Measurements from ENCODE around the gene RETREG1.
A peak's percentile ranks its signal among the peaks of the same experiment; 100 is the strongest.

Gene RETREG1

GRCh38 chr5:16585041-16585667 is 31.6 kb downstream of the RETREG1 start:
- DNase-seq (ENCODE audit: low read depth) = no peak

DNA sequence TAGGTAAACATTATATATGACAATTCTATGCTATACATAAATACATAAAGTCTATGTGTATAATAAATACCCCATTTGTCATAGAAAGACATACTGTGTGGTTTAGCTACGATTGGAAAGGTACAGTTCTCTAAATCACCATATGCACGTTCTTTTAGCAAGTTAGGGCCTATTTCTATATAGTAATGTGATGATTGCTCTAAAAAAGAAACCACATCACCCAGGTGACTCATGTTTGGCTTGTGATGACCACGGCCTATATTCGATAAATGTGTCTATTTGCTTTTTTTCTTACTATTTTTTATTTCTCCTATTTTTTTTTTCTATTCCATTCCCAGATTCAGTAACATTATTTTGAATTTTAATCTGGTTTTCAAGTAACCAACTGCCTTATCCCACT is 34.7 kb downstream of the RETREG1 start:
- DNase-seq (ENCODE audit: low read depth) = no peak

DNA sequence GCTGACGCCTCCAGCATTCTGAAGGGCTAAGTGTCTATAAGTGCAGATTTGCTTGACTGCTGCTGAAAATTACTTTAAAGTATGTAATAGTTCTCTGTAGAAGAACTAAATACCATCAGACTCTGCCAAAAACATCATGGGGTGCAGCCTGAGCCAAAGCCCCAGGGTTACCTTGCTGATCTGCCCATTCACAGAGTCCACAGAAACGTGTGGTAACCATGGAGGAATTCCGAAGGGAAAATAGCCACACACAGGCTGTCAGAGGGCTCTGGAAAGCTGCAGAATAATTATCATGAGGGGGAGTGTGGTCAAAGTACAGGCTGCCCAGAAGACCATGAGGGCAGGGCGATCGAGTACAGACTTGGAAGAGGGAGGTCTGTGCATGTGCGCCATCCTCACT is 36.4 kb downstream of the RETREG1 start:
- no peak for DNase-seq (ENCODE audit: low read depth)

GRCh38 chr5:16579142-16579847 is 37.5 kb downstream of the RETREG1 start:
- DNase-seq (ENCODE audit: low read depth) = no peak

DNA sequence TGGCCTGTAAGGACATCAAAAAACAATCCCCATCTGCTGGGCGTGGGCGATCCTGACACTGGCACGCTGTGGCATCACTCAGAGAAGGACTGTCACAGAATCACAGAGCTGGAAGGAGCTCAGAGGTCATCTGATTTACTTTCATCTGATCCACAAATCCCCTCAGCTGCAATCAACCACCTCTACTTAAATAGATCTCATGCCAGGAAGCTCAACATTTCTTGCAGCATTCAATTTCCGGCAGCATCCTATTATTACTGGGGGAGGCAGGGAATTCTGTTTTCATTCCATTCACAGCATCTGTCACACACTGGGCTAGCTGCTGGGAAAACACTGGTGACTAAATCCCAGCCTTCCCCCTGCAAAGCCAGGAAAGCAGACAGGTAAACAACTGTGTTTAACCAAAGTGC is 38.3 kb downstream of the RETREG1 start:
- DNase-seq (ENCODE audit: low read depth) = no peak

- no peak for DNase-seq (ENCODE audit: low read depth)
Measured at GRCh38 chr5:16577677-16578076, 39.1 kb downstream of the RETREG1 start.

DNA sequence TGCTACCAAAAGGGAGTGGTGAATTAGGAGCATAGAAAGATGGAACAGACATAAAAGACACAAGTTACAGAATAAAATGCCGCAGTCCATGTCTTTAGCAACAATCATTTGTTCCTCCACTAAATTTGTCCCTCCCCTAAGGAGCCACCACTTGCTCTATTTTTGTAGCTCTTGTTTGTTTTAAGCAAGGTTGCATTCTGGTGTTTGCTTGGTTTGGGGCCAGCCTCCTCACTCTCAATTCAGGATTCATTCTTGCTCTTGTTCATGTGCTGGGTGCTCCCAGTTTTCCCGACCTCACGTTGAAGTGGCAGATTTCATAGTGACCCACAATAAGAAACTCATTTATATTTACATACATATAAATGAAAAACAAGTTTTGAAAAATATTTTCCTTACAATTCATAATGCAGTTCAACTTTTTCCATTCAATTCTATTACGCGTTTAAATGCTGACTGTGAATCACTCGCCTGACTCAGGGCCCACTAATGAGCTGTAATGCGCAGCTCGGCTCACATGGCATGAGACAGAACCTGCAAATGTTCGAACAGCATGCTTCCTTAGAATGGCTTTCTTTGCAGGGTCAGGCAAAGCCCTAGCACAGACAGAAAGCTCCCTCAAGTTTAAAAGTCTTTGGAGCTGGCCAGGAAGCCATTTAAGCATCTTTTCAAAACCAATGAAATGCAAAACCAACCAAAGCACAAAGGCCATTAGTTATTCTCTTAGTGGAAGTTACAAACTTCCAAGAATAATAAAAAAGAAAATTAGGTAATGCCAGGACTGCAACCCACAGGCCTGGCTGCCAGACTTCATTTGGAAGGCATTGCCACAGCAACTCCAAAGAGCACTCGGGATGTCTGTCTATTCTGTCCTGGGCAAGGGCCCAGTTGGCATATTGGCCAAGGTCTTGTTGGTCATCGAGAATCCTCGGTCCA is 41.7 kb downstream of the RETREG1 start:
- peak; percentile 79 for DNase-seq (ENCODE audit: low read depth)

DNA sequence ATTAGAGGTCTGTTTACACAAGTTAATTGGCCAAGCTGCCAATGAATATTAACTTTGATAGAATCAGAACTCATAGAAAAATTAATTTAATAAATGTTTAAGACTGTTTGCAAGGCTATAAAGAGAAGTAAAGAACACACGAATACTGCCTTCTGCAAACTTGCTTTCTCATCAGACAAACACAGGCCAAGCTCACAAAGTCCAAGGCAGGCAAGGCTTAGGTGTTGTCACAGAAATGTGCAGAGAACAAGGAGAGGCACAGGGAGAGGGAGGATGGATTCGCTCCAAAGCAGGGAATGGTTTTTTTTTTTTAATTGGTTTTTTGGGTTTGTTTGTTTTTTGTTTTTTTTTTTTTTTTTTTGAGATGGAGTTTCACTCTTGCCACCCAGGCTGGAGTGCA is 43.4 kb downstream of the RETREG1 start:
- no peak for DNase-seq (ENCODE audit: low read depth)

DNA sequence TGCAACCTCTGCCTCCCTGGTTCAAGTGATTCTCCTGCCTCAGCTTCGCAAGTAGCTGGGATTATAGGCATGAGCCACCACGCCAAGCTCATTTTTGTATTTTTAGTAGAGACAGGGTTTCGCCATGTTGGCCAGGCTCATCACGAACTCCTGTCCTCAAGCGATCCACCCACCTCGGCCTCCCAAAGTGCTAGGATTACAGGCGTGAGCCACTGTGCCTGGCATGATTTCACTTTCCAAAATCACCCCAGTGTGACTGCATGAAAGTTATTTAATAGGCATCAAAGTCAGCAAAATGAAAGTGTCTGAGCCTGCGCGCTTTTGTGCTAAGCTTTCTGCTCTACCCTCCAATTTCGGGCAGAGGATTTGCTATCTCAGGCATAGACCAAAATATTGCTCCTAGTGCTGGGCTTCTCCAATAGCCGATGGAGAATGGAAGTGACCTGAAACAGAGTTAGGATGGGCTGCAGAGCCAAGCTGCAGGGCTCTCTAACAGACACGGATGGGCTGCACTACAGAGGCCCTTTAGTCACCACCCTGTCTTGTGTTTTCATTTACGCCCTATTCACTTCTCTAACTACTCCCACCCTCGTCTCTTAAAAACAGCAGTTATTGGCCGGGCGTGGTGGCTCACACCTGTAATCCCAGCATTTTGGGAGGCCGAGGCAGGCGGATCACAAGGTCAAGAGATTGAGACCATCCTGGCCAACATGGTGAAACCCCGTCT is 44.3 kb downstream of the RETREG1 start:
- DNase-seq (ENCODE audit: low read depth) = no peak

- no peak for DNase-seq (ENCODE audit: low read depth)
Measured at GRCh38 chr5:16571016-16571415, 45.8 kb downstream of the RETREG1 start.

- peak; percentile 13 for DNase-seq (ENCODE audit: low read depth)
Measured at GRCh38 chr5:16570121-16570815, 46.5 kb downstream of the RETREG1 start.

DNA sequence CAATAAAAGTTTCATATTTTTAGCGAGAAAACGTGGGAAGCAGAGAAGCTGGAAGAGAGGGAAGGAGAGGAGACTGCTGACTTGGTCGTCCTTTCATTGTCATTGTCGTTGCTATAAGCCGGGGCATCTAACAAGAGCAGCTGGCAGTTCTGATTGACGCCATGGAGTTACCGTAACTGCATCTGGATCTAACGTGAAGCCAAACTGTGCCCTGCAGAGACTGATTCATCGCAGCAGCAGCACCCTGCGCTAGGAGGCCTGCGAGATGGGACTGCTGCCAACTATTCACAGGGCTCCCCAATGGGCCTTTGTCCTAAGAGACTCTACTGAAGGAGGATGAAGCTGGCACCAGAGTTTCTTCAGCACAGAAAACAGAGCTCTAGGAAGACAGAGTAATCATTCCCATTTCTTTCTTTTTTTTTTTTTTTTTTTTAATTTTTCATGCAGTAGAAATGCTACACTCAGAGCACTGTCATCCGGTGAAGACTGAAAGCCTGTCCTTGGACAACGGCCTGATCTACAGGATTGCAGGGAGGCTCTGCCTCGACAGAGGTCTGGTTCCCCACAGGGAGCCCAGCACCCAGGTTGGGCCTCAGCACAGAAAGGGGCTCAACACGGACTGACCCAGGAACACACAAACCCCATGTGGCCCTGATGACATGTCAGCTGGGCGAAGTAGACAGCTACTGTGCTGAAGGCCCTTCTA is 47.8 kb downstream of the RETREG1 start:
- DNase-seq (ENCODE audit: low read depth) = no peak

DNA sequence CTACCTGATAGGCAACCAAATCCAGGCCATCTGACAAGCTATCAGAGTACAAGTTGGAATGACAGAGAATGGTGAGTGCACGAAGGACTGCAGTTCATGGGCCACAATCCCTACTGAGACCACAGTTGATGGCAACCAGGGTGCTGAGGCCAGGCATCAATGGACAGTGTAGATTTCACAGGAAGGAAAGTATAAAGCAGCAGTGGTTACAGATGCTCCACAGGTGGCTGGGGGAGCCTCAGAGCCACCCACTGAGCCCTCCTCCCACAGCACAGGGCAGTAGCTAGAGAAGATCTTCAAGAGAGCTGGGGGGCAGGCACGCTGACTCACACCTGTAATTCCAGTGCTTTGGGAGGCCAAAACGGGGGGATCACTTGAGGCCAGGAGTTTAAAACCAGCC is 49.4 kb downstream of the RETREG1 start:
- no peak for DNase-seq (ENCODE audit: low read depth)

- no peak for DNase-seq (ENCODE audit: low read depth)
Measured at GRCh38 chr5:16565118-16565517, 51.7 kb downstream of the RETREG1 start.

DNA sequence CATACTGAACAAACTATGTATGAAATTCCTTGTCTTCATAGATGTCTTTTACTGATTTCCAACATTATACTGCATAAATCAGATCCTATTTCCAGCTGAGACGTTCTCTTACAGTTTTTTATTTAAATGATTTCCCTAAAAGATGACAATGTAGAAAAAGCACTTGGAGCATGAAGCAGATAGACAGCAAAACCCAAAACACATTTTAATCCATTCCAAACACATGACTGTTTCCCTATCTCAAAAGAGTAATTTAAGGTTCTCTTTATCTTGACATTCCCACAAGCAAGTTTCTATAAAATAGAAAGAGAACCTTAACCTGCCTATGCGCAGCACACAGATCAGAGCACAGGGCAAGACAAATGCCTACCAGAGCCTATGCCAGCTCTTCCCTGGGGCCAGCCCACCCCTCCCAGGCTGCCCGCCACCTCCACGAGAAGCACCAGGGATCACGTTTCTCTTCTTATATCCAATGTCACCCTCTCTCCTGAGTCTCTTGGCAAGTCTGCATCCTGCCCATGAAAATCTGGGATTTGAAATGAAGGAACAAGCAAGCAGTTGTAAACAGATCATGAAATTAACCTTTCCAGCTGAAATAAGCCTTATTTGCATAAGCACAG is 52.4 kb downstream of the RETREG1 start:
- no peak for DNase-seq (ENCODE audit: low read depth)

DNA sequence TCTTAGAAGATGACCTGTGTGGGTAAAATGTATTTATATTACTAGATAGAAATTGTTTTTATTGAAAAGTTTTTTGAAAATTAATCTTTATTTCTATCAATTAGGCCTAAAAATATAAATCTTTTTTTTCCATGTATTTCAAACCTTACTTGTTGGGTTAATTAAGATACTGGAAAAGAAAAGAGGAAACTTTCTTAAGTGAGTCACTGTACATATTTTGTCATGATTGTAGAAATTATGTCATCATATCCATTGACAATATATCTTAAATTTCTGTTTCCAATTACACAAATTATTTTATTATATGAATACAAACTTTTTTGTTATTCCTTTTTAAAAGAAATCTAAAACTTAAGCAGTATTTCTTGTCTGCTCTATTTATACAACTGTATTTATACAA is 53.1 kb downstream of the RETREG1 start:
- DNase-seq (ENCODE audit: low read depth) = no peak

GRCh38 chr5:16561660-16562059 is 55.1 kb downstream of the RETREG1 start:
- no peak for DNase-seq (ENCODE audit: low read depth)

DNA sequence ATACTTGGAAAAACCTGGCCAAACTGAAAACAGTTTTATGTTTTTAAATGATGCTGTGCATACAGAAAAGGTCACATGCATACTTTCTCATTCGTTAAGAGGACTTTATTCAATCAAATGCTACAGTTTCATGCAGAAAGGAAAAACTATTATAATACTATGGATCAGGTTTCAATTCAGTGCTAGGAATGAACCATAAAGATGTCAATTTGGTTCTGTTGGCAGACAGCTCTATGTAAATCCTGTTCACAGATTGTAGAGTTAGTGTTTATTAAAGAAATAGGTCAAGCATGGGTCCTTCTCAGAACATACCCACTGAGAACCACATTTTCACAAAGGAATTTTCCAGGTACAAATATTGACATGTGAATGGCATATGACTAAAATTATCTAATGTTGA is 57.1 kb downstream of the RETREG1 start:
- no peak for DNase-seq (ENCODE audit: low read depth)

DNA sequence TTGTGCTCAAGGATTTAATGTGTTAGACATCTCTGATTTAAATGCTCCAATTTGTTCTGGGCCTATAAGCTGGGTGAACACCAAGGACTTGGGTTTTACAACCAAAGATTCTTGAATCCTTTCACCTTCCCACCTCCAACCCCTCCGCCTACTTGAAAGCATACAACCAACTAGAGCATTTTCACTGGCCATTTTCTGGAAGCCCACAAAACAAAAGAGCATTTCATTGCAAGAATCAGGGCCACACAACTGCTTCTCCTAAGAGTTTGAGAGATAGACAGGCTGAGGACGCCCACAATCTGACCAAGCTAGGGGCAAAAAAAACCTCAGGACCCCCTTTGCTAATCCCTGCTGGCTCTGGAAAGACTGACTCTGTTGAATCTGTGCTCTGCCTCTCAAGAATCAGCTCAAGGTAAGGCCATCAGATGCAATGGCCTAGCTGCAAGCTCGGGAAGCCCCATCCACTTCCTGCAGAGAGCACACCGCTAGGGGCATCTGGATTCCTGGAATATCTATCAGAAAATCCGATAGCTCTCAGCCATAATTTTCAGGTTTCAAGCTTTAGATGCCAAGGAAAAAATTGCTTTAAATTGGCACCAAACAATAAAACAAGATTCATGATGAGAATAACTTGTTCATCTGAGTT is 57.7 kb downstream of the RETREG1 start:
- DNase-seq (ENCODE audit: low read depth) = no peak

GRCh38 chr5:16557477-16557876 is 59.3 kb downstream of the RETREG1 start:
- DNase-seq (ENCODE audit: low read depth) = no peak
